Measurements from ENCODE around the gene CEBPG.

Gene CEBPG

DNA sequence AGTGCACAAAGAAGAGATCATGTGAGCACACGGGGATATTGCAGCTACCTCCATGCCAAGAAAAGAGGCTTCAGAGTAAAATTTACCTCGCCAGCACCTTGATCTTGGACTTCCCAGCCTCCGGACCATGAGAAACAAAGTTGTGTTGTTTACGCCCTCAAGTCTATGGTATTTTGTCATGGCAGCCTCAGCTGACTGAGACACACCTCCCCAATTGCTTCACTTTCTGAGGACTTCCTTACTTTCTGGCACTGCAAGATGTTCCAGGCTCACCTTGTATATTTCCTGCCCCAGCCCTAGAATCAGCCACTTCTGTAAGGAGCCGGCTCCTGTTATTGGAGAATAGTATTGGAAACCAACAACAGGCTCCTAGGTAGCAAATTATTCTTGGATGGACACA, 6.6 kb upstream of the CEBPG start:
- no peaks in the 10 kb centered on the region for H3K36me3 ChIP-seq (ENCODE audit: control insufficient read depth, insufficient read depth, low read length)
- H3K27ac ChIP-seq (ENCODE audit: low read length) = no peak overlapping the region
- no CpG with 5 or more reads among the region's 5 CpGs for WGBS (ENCODE audit: insufficient coverage, insufficient read length)
- H3K4me1 ChIP-seq (ENCODE audit: control insufficient read depth, insufficient read depth, low read length) = no peaks in the 10 kb centered on the region
- no peaks in the 10 kb centered on the region for H3K27me3 ChIP-seq (ENCODE audit: control insufficient read depth, insufficient read depth, low read length)
- no peaks in the 10 kb centered on the region for H3K9me3 ChIP-seq (ENCODE audit: control insufficient read depth, insufficient read depth, low read length)
- no peak for DNase-seq (ENCODE audit: low read depth, low spot score)
- no peak overlapping the region for H3K4me3 ChIP-seq (ENCODE audit: low read length)

DNA sequence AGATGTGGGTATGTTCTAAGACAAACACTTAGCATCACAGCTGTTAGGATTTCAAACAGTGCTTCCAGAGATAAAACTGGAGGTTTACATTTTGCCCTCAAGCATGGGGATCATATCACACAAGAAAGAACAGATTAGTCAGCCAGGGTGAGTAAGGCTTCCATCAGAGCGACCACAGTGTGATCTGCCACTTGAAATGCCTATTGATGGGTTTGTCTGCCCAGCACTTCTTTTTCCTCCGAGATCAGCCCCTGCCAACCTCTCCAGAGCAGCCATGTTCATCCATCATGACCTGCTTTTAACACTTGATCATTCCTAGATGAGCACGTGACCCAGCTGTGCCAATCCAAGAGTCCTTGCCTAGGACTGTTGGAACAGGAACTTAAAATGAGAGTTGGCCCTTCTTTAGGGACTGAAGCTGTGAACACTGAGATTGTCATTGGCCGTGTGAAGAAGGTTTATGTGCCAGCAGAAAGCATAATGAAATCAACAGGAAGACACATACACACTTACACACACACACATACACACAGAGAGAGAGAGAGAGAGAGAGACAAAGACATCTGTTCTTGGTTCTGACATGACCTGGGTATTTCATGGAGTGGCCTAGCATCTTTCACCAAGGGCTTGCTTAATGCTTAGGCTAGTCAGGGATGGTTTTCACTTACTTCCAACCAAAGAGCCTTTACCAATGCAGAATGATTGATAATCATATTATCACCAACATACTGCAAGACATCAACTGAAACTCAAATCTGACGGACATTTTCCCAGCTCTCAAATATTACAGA, 5.2 kb upstream of the CEBPG start:
- no peaks in the 10 kb centered on the region for H3K9me3 ChIP-seq (ENCODE audit: control insufficient read depth, insufficient read depth, low read length)
- no peak for DNase-seq (ENCODE audit: low read depth, low spot score)
- no peak overlapping the region for H3K27ac ChIP-seq (ENCODE audit: low read length)
- no peaks in the 10 kb centered on the region for H3K27me3 ChIP-seq (ENCODE audit: control insufficient read depth, insufficient read depth, low read length)
- H3K36me3 ChIP-seq (ENCODE audit: control insufficient read depth, insufficient read depth, low read length) = no peaks in the 10 kb centered on the region
- WGBS (ENCODE audit: insufficient coverage, insufficient read length) = no CpG with 5 or more reads among the region's 5 CpGs
- no peaks in the 10 kb centered on the region for H3K4me1 ChIP-seq (ENCODE audit: control insufficient read depth, insufficient read depth, low read length)
- H3K4me3 ChIP-seq (ENCODE audit: low read length) = no peak overlapping the region

DNA sequence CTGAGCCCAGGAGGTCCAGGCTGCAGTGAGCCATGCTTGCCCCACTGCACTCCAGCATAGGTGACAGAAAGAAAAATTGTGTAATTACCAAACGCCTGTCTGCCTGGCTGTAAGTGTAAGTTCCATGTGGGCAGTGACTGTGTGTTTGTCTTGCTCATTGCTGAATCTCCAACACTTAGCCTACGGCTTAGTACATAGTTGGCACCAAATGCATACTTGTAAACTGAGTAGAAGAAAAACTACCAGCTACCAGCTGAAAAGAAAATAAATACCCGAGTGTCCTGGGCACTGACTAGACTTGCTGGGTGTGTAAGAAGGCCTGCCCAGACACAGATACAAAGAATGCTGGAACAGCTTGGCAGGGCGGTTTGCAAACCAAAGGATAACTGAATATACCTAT, 2.7 kb upstream of the CEBPG start:
- Histone ChIP-seq H3K27ac (ENCODE audit: low read length) (no peak overlapping the region), H3K36me3 (ENCODE audit: control insufficient read depth, insufficient read depth, low read length) (no peaks in the 10 kb centered on the region), H3K4me3 (ENCODE audit: low read length) (no peak overlapping the region), H3K27me3 (ENCODE audit: control insufficient read depth, insufficient read depth, low read length) (no peaks in the 10 kb centered on the region), H3K9me3 (ENCODE audit: control insufficient read depth, insufficient read depth, low read length) (no peaks in the 10 kb centered on the region), H3K4me1 (ENCODE audit: control insufficient read depth, insufficient read depth, low read length) (no peaks in the 10 kb centered on the region)
- WGBS (ENCODE audit: insufficient coverage, insufficient read length) = no CpG with 5 or more reads among the region's 4 CpGs
- DNase-seq (ENCODE audit: low read depth, low spot score) = no peak

DNA sequence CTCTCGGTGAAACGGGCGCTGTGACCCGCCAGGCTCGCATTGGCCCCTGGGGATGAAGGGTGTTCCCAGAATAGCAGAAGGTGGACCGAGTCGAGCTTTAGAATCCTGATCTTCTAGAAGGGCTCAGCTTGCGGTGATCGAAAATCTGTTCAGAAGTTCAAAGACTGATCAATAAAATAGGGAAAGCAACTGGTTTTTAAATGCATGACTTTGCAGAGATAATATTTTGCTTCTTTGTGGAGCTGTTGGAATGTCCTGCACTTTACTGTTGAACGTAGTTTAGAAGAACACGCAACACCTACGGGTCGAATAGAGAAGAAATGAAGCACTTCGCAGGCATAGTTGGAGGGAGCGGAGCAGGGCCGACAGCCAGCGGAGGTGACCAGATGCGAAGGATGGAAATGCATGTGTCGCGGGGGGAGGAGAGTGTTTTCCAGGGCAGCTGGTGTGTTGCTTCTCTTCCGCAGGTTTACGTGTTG, 766 bp downstream of the CEBPG start:
- no peaks in the 10 kb centered on the region for H3K27me3 ChIP-seq (ENCODE audit: control insufficient read depth, insufficient read depth, low read length)
- no peak overlapping the region for H3K27ac ChIP-seq (ENCODE audit: low read length)
- H3K4me3 ChIP-seq (ENCODE audit: low read length) = peak overlapping the region; percentile 98; the same call in 1 of the 2 replicates
- no peak for DNase-seq (ENCODE audit: low read depth, low spot score)
- no peaks in the 10 kb centered on the region for H3K9me3 ChIP-seq (ENCODE audit: control insufficient read depth, insufficient read depth, low read length)
- H3K4me1 ChIP-seq (ENCODE audit: control insufficient read depth, insufficient read depth, low read length) = peaks cover 7% of the 10 kb centered on the region
- no peaks in the 10 kb centered on the region for H3K36me3 ChIP-seq (ENCODE audit: control insufficient read depth, insufficient read depth, low read length)
- no CpG with 5 or more reads among the region's 22 CpGs for WGBS (ENCODE audit: insufficient coverage, insufficient read length)

DNA sequence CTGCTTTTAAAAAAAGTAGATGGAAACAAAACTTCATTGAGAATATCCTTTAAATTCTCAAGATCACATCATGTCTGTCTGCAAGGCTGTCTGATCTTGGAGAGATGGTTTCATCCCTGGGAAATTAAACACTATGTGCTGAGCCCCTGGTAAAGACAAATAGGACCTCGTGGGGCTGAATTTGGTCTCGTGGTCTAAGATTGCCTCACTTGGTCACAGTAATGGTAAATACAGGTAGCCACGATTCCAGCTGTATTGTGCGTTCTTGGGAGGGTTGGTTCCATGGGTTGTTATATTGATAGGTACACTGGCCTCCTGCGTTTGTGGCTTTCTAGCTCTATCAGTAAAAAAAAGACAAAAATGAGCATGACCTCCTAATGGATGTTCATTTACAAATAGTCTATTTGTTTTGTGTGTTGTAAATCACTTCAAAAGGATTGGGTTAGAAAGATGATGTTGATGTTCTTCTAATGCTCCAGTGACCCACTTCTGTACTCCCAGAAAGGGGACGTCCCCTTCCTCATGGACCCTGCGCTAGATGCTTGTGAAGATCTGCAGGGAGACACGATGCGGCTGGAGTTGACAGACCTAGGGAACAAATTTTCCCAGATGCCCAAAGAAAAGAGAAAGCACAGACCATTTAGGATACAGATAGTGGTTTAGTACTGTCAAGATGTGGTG, 1.8 kb downstream of the CEBPG start:
- H3K4me1 ChIP-seq (ENCODE audit: control insufficient read depth, insufficient read depth, low read length) = peaks cover 7% of the 10 kb centered on the region
- H3K27me3 ChIP-seq (ENCODE audit: control insufficient read depth, insufficient read depth, low read length) = no peaks in the 10 kb centered on the region
- no peak overlapping the region for H3K4me3 ChIP-seq (ENCODE audit: low read length)
- H3K9me3 ChIP-seq (ENCODE audit: control insufficient read depth, insufficient read depth, low read length) = no peaks in the 10 kb centered on the region
- H3K36me3 ChIP-seq (ENCODE audit: control insufficient read depth, insufficient read depth, low read length) = no peaks in the 10 kb centered on the region
- no CpG with 5 or more reads among the region's 9 CpGs for WGBS (ENCODE audit: insufficient coverage, insufficient read length)
- H3K27ac ChIP-seq (ENCODE audit: low read length) = no peak overlapping the region
- DNase-seq (ENCODE audit: low read depth, low spot score) = no peak

DNA sequence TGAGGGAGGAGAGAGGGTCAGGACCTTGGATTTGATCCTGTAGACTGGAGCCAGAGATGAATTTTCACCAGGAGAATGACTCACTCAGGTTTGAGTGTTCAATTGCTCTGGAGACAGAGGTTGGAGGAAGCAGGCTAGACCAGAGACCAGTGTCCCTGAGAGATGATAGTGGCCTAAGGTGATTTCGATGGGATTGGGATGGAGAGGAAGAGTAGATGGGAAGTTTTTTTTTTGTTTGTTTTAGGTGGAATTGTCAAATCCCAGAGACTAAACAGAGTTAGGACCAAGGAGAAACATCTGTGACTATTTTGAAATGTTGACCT, 2.3 kb downstream of the CEBPG start:
- Histone ChIP-seq H3K36me3 (ENCODE audit: control insufficient read depth, insufficient read depth, low read length) (no peaks in the 10 kb centered on the region), H3K27me3 (ENCODE audit: control insufficient read depth, insufficient read depth, low read length) (no peaks in the 10 kb centered on the region), H3K9me3 (ENCODE audit: control insufficient read depth, insufficient read depth, low read length) (no peaks in the 10 kb centered on the region), H3K4me3 (ENCODE audit: low read length) (no peak overlapping the region), H3K27ac (ENCODE audit: low read length) (no peak overlapping the region), H3K4me1 (ENCODE audit: control insufficient read depth, insufficient read depth, low read length) (peaks cover 7% of the 10 kb centered on the region)
- 100% methylated on average over 1 of the region's 1 CpG for WGBS (ENCODE audit: insufficient coverage, insufficient read length)
- no peak for DNase-seq (ENCODE audit: low read depth, low spot score)

DNA sequence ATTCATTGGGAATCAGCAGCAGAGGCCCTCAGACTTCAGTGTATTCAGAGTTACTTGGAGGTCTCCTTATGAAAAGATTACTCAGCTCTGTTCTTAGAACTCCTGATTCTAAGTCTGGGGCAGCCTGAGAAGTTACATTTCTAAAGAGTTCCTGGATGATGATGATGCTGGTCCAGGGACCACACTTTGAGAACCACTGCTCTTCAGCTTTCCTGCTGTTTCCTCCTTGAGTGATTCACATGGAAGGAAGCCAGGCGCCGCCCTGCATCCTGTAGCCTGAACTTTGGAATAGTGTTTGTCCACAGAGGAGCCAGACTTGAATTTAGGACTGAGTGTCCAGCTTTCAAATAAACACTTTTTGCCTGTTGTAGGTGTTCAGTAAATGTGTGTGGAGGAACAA, 2.9 kb downstream of the CEBPG start:
- DNase-seq (ENCODE audit: low read depth, low spot score) = no peak
- Histone ChIP-seq H3K27ac (ENCODE audit: low read length) (no peak overlapping the region), H3K4me3 (ENCODE audit: low read length) (no peak overlapping the region), H3K36me3 (ENCODE audit: control insufficient read depth, insufficient read depth, low read length) (no peaks in the 10 kb centered on the region), H3K27me3 (ENCODE audit: control insufficient read depth, insufficient read depth, low read length) (no peaks in the 10 kb centered on the region), H3K9me3 (ENCODE audit: control insufficient read depth, insufficient read depth, low read length) (no peaks in the 10 kb centered on the region), H3K4me1 (ENCODE audit: control insufficient read depth, insufficient read depth, low read length) (peaks cover 7% of the 10 kb centered on the region)
- WGBS (ENCODE audit: insufficient coverage, insufficient read length) = no CpG with 5 or more reads among the region's 2 CpGs

DNA sequence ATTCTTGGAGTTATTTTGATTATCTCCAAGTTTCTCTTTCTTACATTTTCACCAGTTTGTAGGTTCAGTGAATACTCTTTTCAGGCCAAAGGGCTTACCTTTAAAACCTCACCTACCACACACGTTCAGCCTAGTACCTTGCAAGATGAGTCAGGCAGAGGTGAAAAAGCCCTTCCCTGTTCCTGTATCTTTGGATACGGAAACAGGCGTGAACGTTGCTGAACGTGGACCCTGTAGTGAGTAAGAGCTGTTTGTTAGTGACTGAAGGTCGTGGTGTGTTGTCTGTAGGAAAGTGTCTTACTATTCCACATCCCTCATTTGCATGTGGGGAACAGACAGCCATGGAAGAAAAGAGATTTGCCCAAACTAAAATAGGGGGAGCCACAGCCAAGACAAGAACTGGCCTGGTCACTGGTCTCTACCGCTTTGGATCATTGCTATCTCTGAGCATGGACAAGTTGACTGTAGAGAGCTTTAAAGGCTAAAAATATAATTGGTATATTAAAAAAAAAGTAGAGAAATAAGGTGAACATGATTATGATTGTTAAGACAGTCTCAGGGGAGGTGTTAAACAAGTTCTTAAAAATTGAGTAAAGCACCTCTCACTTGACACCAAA, 3.5 kb downstream of the CEBPG start:
- H3K9me3 ChIP-seq (ENCODE audit: control insufficient read depth, insufficient read depth, low read length) = no peaks in the 10 kb centered on the region
- H3K27me3 ChIP-seq (ENCODE audit: control insufficient read depth, insufficient read depth, low read length) = no peaks in the 10 kb centered on the region
- no peak overlapping the region for H3K27ac ChIP-seq (ENCODE audit: low read length)
- no CpG with 5 or more reads among the region's 7 CpGs for WGBS (ENCODE audit: insufficient coverage, insufficient read length)
- no peak overlapping the region for H3K4me3 ChIP-seq (ENCODE audit: low read length)
- H3K36me3 ChIP-seq (ENCODE audit: control insufficient read depth, insufficient read depth, low read length) = no peaks in the 10 kb centered on the region
- DNase-seq (ENCODE audit: low read depth, low spot score) = no peak
- peaks cover 7% of the 10 kb centered on the region for H3K4me1 ChIP-seq (ENCODE audit: control insufficient read depth, insufficient read depth, low read length)

DNA sequence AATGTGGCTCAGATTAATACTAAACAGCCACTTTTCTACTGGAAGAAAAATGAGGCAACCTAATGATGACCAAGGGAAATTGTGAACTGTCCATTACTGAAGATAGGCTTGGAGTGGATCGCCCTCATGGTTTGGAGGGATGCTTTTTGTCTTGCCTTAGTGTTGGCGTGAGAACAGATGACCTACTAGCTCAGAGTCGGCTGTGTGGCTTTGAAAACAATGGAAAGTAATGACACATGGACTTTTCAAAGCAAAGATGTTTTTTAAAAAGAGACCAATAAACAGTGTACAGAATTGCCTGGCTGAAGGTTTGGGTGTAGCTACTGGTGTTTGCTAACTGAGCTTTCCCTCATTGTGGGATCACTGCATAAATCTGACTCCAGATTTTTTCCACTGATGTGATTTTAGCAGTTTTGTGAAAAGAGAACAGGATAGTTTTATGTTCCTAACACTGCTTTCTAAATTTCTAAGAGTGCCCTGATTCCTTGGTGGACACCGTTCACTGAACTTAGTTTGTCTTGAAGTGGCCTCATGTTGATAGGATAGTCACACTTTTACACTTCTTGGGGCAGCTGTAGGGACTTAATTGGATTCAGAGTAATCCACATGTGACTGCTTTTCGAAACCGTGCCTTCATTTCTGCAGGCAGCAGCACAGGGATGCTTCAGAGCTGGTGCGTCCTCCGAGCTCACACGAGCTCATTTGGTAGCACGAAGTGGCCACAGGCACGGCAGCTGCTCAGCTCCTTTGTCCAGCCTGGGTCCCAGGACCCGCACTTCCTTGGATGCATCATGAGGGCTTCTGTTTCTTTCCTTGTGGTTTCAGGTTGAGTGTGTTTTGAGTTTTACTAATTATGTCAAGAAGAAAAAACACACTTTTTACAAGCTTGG, 4.3 kb downstream of the CEBPG start:
- Histone ChIP-seq H3K36me3 (ENCODE audit: control insufficient read depth, insufficient read depth, low read length) (no peaks in the 10 kb centered on the region), H3K27ac (ENCODE audit: low read length) (no peak overlapping the region), H3K27me3 (ENCODE audit: control insufficient read depth, insufficient read depth, low read length) (no peaks in the 10 kb centered on the region), H3K9me3 (ENCODE audit: control insufficient read depth, insufficient read depth, low read length) (no peaks in the 10 kb centered on the region), H3K4me1 (ENCODE audit: control insufficient read depth, insufficient read depth, low read length) (peaks cover 7% of the 10 kb centered on the region), H3K4me3 (ENCODE audit: low read length) (no peak overlapping the region)
- WGBS (ENCODE audit: insufficient coverage, insufficient read length) = no CpG with 5 or more reads among the region's 12 CpGs
- no peak for DNase-seq (ENCODE audit: low read depth, low spot score)
